ENCODE data around the gene TGM1.

TGM1 gene

DNA sequence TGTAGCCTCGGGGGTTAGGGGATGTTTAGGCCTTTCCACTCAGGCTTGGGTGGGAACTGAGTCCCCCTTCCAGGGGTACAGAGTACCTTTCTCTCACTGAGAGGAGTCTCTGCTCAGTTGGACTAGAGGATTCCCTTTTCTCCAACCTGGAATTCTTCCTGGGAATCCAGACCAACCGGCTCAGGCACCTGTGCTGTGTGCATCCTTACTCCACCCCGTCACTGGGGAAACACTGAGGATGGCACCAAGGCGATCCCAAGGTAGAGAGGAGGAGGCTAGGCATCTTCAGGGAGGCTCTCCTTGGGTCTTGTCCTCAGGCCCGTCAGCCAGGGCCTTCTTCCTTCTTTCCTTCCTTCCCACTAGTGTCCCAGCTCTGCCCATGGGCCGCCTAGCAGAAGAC lies 871 bp upstream of the TGM1 start:
- no peak overlapping the region for H3K27ac ChIP-seq (ENCODE audit: low read depth, low read length)
- no peaks in the 10 kb centered on the region for H3K9me3 ChIP-seq (ENCODE audit: control insufficient read depth in 5 of 5, low read length in 5 of 5)
- no peak overlapping the region for H3K4me3 ChIP-seq (ENCODE audit: low read depth in 1 of 5, low read length in 5 of 5)
- peaks cover 0 to 11% (median 8%) of the 10 kb centered on the region in 5 donors for H3K4me1 ChIP-seq (ENCODE audit: control insufficient read depth in 5 of 5, insufficient read depth in 5 of 5, low read length in 5 of 5)
- H3K36me3 ChIP-seq (ENCODE audit: control insufficient read depth in 5 of 5, insufficient read depth in 5 of 5, low read length in 5 of 5) = peaks cover 0 to 47% (median 38%) of the 10 kb centered on the region in 5 donors
- no peaks in the 10 kb centered on the region for H3K27me3 ChIP-seq (ENCODE audit: control insufficient read depth in 5 of 5, insufficient read depth in 4 of 5, low read length in 5 of 5)
- no peak overlapping the region for H3K9ac ChIP-seq (ENCODE audit: low read length in 5 of 5)

DNA sequence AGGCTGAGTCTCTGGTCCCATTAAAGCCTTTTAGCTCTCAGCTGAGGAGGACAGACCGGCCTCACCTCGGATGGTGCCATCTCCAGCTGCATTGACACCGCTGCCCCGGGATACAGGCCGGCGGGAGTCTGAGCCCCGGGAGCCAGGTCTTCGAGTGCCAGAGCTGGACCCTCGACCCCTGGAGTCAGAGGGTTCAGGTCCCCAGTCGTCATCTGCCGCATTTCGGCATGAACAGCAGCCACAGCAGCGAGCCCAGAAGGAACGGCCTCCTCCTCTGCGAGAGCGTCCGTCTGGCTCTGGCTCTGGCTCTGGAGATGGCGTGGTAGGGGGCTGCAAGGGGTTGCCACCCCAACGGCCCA lies 1.0 kb downstream of the TGM1 start:
- Histone ChIP-seq H3K4me1 (ENCODE audit: control insufficient read depth in 5 of 5, insufficient read depth in 5 of 5, low read length in 5 of 5) (peaks cover 0 to 21% (median 13%) of the 10 kb centered on the region in 5 donors), H3K9ac (ENCODE audit: low read length in 5 of 5) (no peak overlapping the region), H3K27ac (ENCODE audit: low read depth, low read length) (no peak overlapping the region), H3K36me3 (ENCODE audit: control insufficient read depth in 5 of 5, insufficient read depth in 5 of 5, low read length in 5 of 5) (peaks cover 0 to 28% (median 21%) of the 10 kb centered on the region in 5 donors), H3K4me3 (ENCODE audit: low read depth in 1 of 5, low read length in 5 of 5) (no peak overlapping the region), H3K27me3 (ENCODE audit: control insufficient read depth in 5 of 5, insufficient read depth in 4 of 5, low read length in 5 of 5) (no peaks in the 10 kb centered on the region), H3K9me3 (ENCODE audit: control insufficient read depth in 5 of 5, low read length in 5 of 5) (no peaks in the 10 kb centered on the region)

DNA sequence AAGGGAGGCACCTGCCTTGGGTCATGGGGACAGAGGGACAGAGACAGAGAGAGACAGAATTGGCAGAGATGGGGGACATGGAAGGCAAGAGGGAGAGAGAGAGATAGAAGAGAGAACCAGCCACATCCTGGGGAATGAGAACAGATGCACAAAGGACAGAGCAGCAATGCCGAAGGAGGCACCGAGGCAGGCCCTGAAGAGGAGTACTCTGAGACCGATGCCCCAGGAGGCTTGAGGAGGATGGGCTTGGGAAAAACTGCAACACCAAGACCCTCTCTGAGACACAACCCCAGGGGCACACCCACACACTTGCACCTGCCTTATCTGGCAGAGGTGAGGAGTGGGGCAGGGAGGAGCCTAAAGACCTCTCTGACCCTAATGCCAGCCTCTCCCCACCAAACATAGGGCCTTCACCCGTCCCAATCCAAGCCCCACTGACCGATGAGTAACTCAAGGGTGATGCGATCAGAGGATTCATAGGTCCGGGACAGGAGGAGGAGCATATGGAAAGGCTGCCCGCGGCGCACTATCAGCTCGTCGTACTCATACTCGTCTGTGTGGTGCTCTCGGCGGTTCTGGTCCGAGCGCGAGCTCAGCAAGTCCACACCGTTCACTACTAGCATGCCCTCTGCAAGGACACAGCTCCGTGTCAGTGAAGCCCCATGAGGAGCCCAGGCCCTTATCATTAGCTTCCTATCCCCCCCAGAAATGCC lies 1.6 kb downstream of the TGM1 start:
- Histone ChIP-seq H3K9me3 (ENCODE audit: control insufficient read depth in 5 of 5, low read length in 5 of 5) (no peaks in the 10 kb centered on the region), H3K4me1 (ENCODE audit: control insufficient read depth in 5 of 5, insufficient read depth in 5 of 5, low read length in 5 of 5) (peaks cover 0 to 26% (median 19%) of the 10 kb centered on the region in 5 donors), H3K9ac (ENCODE audit: low read length in 5 of 5) (no peak overlapping the region), H3K27me3 (ENCODE audit: control insufficient read depth in 5 of 5, insufficient read depth in 4 of 5, low read length in 5 of 5) (no peaks in the 10 kb centered on the region), H3K27ac (ENCODE audit: low read depth, low read length) (no peak overlapping the region), H3K36me3 (ENCODE audit: control insufficient read depth in 5 of 5, insufficient read depth in 5 of 5, low read length in 5 of 5) (peaks cover 0 to 23% (median 16%) of the 10 kb centered on the region in 5 donors), H3K4me3 (ENCODE audit: low read depth in 1 of 5, low read length in 5 of 5) (no peak overlapping the region)

DNA sequence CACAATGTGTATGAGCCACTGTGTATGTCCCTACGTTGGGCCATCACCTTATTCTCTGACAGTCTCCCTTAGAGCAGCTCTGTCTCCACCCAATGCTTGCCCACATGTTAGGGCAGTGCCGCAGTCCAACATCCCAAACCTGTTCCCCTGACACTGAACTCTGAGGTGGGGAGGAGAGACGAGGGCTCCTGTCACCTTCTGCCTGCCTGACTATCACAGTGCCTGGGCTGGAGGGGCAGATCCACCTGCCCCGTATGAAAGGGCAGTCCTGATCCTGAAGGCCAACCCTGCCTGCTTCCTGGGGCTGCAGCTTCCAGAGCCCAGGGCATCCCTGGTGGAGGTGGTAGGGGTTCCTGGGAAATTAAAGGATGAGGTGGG lies 2.2 kb downstream of the TGM1 start:
- H3K4me3 ChIP-seq (ENCODE audit: low read depth in 1 of 5, low read length in 5 of 5) = no peak overlapping the region
- H3K36me3 ChIP-seq (ENCODE audit: control insufficient read depth in 5 of 5, insufficient read depth in 5 of 5, low read length in 5 of 5) = peaks cover 0 to 17% (median 9%) of the 10 kb centered on the region in 5 donors
- peaks cover 0 to 33% (median 25%) of the 10 kb centered on the region in 5 donors for H3K4me1 ChIP-seq (ENCODE audit: control insufficient read depth in 5 of 5, insufficient read depth in 5 of 5, low read length in 5 of 5)
- no peak overlapping the region for H3K27ac ChIP-seq (ENCODE audit: low read depth, low read length)
- H3K27me3 ChIP-seq (ENCODE audit: control insufficient read depth in 5 of 5, insufficient read depth in 4 of 5, low read length in 5 of 5) = no peaks in the 10 kb centered on the region
- H3K9ac ChIP-seq (ENCODE audit: low read length in 5 of 5) = no peak overlapping the region
- H3K9me3 ChIP-seq (ENCODE audit: control insufficient read depth in 5 of 5, low read length in 5 of 5) = no peaks in the 10 kb centered on the region

DNA sequence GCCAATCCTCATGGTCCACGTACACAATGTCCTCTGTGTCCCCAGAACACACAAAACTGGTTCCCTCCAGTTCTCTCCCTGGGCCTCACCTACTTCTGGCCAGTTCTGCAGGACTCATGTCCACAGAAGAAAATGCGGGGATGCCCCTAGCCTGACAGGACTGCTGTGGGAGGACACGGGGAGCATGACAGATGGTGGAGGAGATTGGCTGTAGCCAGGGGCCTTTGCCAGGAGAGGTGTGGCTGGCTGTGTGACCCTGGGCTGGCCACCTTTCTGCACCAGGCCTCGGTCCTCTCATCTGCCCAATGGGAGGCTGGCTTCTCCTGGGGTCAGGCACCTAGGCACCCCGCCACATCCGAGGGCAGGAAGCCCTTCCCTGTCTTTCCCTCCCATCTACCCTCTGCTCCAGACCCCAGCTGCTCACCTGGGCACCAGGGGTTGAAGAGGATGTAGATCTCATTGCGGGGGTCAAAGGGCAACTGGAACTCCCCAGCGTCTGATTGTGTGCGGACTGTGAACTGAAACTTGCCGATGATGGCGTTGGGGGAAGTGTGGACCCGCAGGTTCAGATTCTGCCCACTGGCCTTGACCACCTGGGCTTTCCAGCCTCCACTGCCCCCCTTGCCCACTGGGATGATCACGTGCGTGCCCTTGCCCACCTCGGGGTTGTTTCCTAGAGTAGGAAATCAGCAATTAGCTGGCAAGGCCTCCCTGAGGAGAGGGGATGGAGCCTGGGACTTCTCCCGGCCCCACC lies 2.8 kb downstream of the TGM1 start:
- H3K36me3 ChIP-seq (ENCODE audit: control insufficient read depth in 5 of 5, insufficient read depth in 5 of 5, low read length in 5 of 5) = peaks cover 0 to 16% (median 6%) of the 10 kb centered on the region in 5 donors
- H3K9ac ChIP-seq (ENCODE audit: low read length in 5 of 5) = no peak overlapping the region
- H3K9me3 ChIP-seq (ENCODE audit: control insufficient read depth in 5 of 5, low read length in 5 of 5) = no peaks in the 10 kb centered on the region
- no peaks in the 10 kb centered on the region for H3K27me3 ChIP-seq (ENCODE audit: control insufficient read depth in 5 of 5, insufficient read depth in 4 of 5, low read length in 5 of 5)
- H3K27ac ChIP-seq (ENCODE audit: low read depth, low read length) = no peak overlapping the region
- H3K4me3 ChIP-seq (ENCODE audit: low read depth in 1 of 5, low read length in 5 of 5) = no peak overlapping the region
- H3K4me1 ChIP-seq (ENCODE audit: control insufficient read depth in 5 of 5, insufficient read depth in 5 of 5, low read length in 5 of 5) = peaks cover 1 to 39% (median 31%) of the 10 kb centered on the region in 5 donors

DNA sequence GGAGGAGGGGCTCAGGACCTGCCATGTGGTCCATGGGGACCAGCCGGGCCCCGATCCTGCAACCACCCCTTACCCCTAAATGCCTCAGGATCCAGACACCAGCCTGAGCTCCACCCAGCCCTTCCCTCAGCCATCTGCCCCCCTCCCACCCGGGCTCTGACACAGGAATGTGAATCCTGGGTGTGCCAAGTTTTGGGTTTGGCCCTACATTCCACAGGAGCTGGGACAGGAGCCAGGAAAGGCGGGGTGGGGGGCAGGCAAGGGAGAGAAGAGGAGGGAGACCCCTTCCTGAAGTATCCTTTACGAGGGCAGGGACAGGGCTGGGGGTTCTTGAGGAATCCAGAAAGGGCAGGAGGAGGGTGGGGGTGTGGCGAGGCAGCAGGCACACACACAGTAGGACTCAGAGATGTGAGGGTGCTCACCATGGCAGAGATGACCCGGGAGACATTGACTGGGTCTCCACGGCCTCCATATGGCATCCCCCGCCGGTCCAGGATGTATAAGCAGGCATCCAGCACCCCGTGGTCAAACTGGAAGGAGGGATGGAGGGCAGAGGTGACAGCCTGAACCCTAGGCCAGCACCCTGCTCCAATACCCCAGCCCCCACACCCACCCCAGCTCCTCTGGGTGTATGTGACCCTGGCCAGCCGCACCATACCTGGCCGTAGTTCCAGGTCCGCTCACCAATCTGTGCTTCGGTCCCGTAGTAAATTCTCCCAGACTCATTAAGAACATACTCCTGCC lies 3.5 kb downstream of the TGM1 start:
- Histone ChIP-seq H3K9ac (ENCODE audit: low read length in 5 of 5) (no peak overlapping the region), H3K36me3 (ENCODE audit: control insufficient read depth in 5 of 5, insufficient read depth in 5 of 5, low read length in 5 of 5) (peaks cover 0 to 19% (median 9%) of the 10 kb centered on the region in 5 donors), H3K27ac (ENCODE audit: low read depth, low read length) (no peak overlapping the region), H3K27me3 (ENCODE audit: control insufficient read depth in 5 of 5, insufficient read depth in 4 of 5, low read length in 5 of 5) (no peaks in the 10 kb centered on the region), H3K9me3 (ENCODE audit: control insufficient read depth in 5 of 5, low read length in 5 of 5) (no peaks in the 10 kb centered on the region), H3K4me1 (ENCODE audit: control insufficient read depth in 5 of 5, insufficient read depth in 5 of 5, low read length in 5 of 5) (peaks cover 1 to 45% (median 37%) of the 10 kb centered on the region in 5 donors), H3K4me3 (ENCODE audit: low read depth in 1 of 5, low read length in 5 of 5) (no peak overlapping the region)

DNA sequence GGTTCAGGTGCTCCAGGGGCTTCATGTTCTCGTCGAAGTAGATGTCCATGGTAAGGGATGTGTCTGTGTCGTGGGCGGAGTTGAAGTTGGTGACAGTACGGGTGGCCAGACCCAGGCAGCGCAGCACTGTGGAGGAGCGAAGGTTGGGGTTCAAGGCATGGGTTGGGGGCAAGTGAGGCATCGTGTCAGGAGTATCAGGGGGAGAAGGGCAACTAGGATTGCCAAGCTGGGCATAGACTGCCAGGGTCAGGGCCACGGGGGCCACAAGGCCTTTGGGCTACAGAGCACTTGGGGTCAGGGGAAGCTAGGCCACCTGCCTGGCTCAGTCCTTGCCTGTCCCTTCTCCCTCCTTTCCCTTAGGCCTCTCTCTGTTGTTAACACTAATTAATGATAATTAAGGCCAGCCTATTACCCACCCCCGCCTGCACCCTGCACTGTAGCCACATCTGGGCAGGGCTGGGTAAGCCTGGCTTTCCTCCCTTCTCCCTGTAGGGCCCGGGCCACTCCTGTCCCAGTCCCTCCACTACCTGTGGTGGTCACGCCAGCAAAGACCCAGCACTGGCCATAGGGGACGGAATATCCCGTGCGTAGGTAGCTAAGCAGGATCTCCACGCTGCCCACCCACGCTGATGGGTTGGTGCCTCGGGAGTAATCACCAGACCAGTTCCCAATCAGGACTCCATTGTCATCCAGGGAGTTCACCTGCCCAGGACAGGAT lies 4.3 kb downstream of the TGM1 start:
- H3K9ac ChIP-seq (ENCODE audit: low read length in 5 of 5) = no peak overlapping the region
- no peak overlapping the region for H3K4me3 ChIP-seq (ENCODE audit: low read depth in 1 of 5, low read length in 5 of 5)
- peaks cover 0 to 27% (median 9%) of the 10 kb centered on the region in 5 donors for H3K36me3 ChIP-seq (ENCODE audit: control insufficient read depth in 5 of 5, insufficient read depth in 5 of 5, low read length in 5 of 5)
- H3K27me3 ChIP-seq (ENCODE audit: control insufficient read depth in 5 of 5, insufficient read depth in 4 of 5, low read length in 5 of 5) = no peaks in the 10 kb centered on the region
- peaks cover 1 to 45% (median 37%) of the 10 kb centered on the region in 5 donors for H3K4me1 ChIP-seq (ENCODE audit: control insufficient read depth in 5 of 5, insufficient read depth in 5 of 5, low read length in 5 of 5)
- H3K27ac ChIP-seq (ENCODE audit: low read depth, low read length) = no peak overlapping the region
- H3K9me3 ChIP-seq (ENCODE audit: control insufficient read depth in 5 of 5, low read length in 5 of 5) = no peaks in the 10 kb centered on the region

DNA sequence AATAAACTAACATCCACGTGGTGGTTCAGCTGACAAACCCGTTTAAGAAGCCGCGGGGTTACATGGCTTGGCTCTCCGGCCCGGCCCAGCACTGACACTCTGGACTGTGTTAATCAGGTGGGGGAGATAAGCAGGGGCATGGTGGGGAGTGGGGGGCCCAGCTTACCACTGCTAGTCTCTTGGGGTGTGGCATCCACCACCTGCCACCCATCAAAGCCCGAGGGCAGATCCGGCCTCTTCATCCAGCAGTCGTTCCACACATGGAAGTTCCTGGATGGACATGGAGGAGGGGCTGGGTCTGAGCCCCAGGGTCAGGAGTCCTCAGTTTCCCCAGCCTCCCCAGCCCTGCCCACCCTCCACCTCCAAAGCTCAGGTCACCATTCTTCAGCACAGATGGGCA lies 4.9 kb downstream of the TGM1 start:
- Histone ChIP-seq H3K4me1 (ENCODE audit: control insufficient read depth in 5 of 5, insufficient read depth in 5 of 5, low read length in 5 of 5) (peaks cover 1 to 42% (median 37%) of the 10 kb centered on the region in 5 donors), H3K9me3 (ENCODE audit: control insufficient read depth in 5 of 5, low read length in 5 of 5) (no peaks in the 10 kb centered on the region), H3K27me3 (ENCODE audit: control insufficient read depth in 5 of 5, insufficient read depth in 4 of 5, low read length in 5 of 5) (no peaks in the 10 kb centered on the region), H3K36me3 (ENCODE audit: control insufficient read depth in 5 of 5, insufficient read depth in 5 of 5, low read length in 5 of 5) (peaks cover 0 to 28% (median 9%) of the 10 kb centered on the region in 5 donors), H3K4me3 (ENCODE audit: low read depth in 1 of 5, low read length in 5 of 5) (no peak overlapping the region), H3K9ac (ENCODE audit: low read length in 5 of 5) (no peak overlapping the region), H3K27ac (ENCODE audit: low read depth, low read length) (no peak overlapping the region)

DNA sequence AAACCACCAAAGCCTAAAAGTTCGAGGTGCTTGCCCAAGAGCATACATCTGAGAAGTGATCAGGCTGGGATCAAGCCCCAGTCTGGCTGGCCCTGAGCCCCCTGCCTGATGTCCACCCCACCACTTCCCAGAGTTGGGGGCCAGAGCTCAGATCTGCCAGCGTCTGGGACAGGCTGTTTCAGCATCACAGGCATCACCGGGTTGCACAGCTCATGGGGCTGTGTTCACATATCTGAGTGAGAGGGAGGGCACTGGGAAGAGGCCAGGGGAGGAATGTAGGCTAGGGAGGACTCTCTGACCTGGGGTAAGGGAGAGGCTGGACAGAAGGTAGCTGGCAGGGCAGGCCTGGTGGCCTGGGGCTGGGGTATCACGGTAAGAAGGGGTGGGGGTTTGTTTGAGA lies 6.0 kb downstream of the TGM1 start:
- H3K9ac ChIP-seq (ENCODE audit: low read length in 5 of 5) = no peak overlapping the region
- H3K9me3 ChIP-seq (ENCODE audit: control insufficient read depth in 5 of 5, low read length in 5 of 5) = no peaks in the 10 kb centered on the region
- H3K36me3 ChIP-seq (ENCODE audit: control insufficient read depth in 5 of 5, insufficient read depth in 5 of 5, low read length in 5 of 5) = peaks cover 0 to 28% (median 9%) of the 10 kb centered on the region in 5 donors
- peaks cover 1 to 48% (median 37%) of the 10 kb centered on the region in 5 donors for H3K4me1 ChIP-seq (ENCODE audit: control insufficient read depth in 5 of 5, insufficient read depth in 5 of 5, low read length in 5 of 5)
- H3K27ac ChIP-seq (ENCODE audit: low read depth, low read length) = no peak overlapping the region
- H3K27me3 ChIP-seq (ENCODE audit: control insufficient read depth in 5 of 5, insufficient read depth in 4 of 5, low read length in 5 of 5) = no peaks in the 10 kb centered on the region
- H3K4me3 ChIP-seq (ENCODE audit: low read depth in 1 of 5, low read length in 5 of 5) = no peak overlapping the region

Measured in subcutaneous abdominal adipose tissue (tissue), 5 donors.